K562 (cell line): ENCODE measurements around the gene SCN1A. TPM values are rescaled to one million over a fixed set of nuclear protein-coding genes. Genes with fewer than 3 reads are reported as not detected.
A peak's percentile ranks its signal among the peaks of the same experiment; 100 is the strongest.

Experiments
- ETV6 ChIP-seq, 3 experiments: fragments of 150-350 bp in 1 of 3; sonication (generic) in 1 of 3; formaldehyde crosslinking in 1 of 3; IDR thresholded peaks; 2 replicates each; pipeline versions ENCODE4 v1.6.1 to v1.8.0; 2014 to 2022; ENCODE audit warnings: borderline replicate concordance in 2 of 3, low read depth in 2 of 3, antibody characterized with exemption in 1 of 3, low read length in 1 of 3, mild to moderate bottlenecking in 1 of 3, missing genetic modification reagents in 1 of 3
- FOXA1 ChIP-seq: fragments of 450-650 bp; IDR thresholded peaks from 2 replicates; pipeline ENCODE4 v1.6.1; 2016; ENCODE audit warnings: mild to moderate bottlenecking, borderline replicate concordance
- ID3 ChIP-seq, 2 experiments: fragments of 250-450 bp in 1 of 2; fragments of 450-650 bp in 1 of 2; sonication (Bioruptor Pico) in 1 of 2; IDR thresholded peaks; 2 replicates each; pipeline versions ENCODE4 v1.6.1 to v1.8.0; 2016 to 2021; ENCODE audit warnings: mild to moderate bottlenecking in 2 of 2, moderate library complexity in 2 of 2, missing compliant biosample characterization in 1 of 2, missing genetic modification characterization in 1 of 2
- ILK ChIP-seq: fragments of 450-650 bp; IDR thresholded peaks from 2 replicates; pipeline ENCODE4 v1.6.1; 2016; ENCODE audit warnings: missing genetic modification characterization, low read depth, mild to moderate bottlenecking, missing compliant biosample characterization, moderate library complexity, borderline replicate concordance
- MGA ChIP-seq: fragments of 450-650 bp; IDR thresholded peaks from 2 replicates; pipeline ENCODE4 v1.6.1; 2016; ENCODE audit warnings: mild to moderate bottlenecking, moderate library complexity
- NCOA6 ChIP-seq: fragments of 450-650 bp; IDR thresholded peaks from 2 replicates; pipeline ENCODE4 v1.6.1; 2017; ENCODE audit warnings: mild to moderate bottlenecking
- RUNX1 ChIP-seq: sonication (generic); IDR thresholded peaks from 2 replicates; pipeline ENCODE4 v1.6.1; 2016; ENCODE audit warnings: antibody characterized with exemption, low read depth
- SIN3B ChIP-seq: fragments of 450-650 bp; IDR thresholded peaks from 2 replicates; pipeline ENCODE4 v1.6.1; 2017; ENCODE audit warnings: low read depth, mild to moderate bottlenecking, moderate library complexity
- U2AF1 ChIP-seq: fragments of 200-400 bp; formaldehyde crosslinking; optimal IDR thresholded peaks from 2 replicates; pipeline ENCODE3; 2017; ENCODE audit warnings: mild to moderate bottlenecking, low read depth, low read length, moderate library complexity
- ZBTB2 ChIP-seq: fragments of 450-650 bp; IDR thresholded peaks from 2 replicates; pipeline ENCODE4 v1.6.1; 2016; ENCODE audit warnings: antibody characterized with exemption
- ZNF12 ChIP-seq: sonication (generic); formaldehyde crosslinking; IDR thresholded peaks from 2 replicates; pipeline ENCODE4 v1.4.0; 2020; ENCODE audit warnings: mild to moderate bottlenecking, missing genetic modification reagents
- polyA plus RNA-seq, 8 experiments: library from polyadenylated mRNA; depleted of rRNA in 4 of 8; stranded (reverse) in 5 of 8; unstranded in 3 of 8; fragments of >200 nt; fragmentation: Nextera tagmentation in 2 of 8; fragmentation: Illumina TruSeq in 1 of 8; extraction: Ambion mirVana in 2 of 8; extraction: Trizol in 1 of 8; gene quantifications; 2 replicates each; pipeline versions ENCODE4 v1.2.1 to v1.2.3, GENCODE V29; 2011 to 2014; ENCODE audit warnings: inconsistent platforms in 1 of 8, missing spikeins in 1 of 8
- total RNA-seq, 7 experiments: library from RNA; depleted of rRNA in 6 of 7; stranded (reverse); fragments of >200 nt in 6 of 7; fragmentation: Illumina TruSeq in 2 of 7; extraction: Trizol in 2 of 7; gene quantifications; 2 replicates each; pipeline versions ENCODE4 v1.2.1 to v1.2.3, GENCODE V29; 2011 to 2021; ENCODE audit warnings: low replicate concordance in 1 of 7

SCN1A gene
- total and polyA plus RNA-seq, 9 of the 15 experiments (the other 6 are each of a cell fraction or from before 2014, with no cell fraction given) = not detected

GRCh38 chr2:165953655-165954606 is 173.9 kb downstream of the SCN1A start, which contains the start of gene TTC21B (continued):
- TF ChIP-seq U2AF1 (peak; percentile 46), MGA (peak; percentile 98), RUNX1 (0 out of 2 replicates have a peak, but pooled peaks have one; percentile 42), ILK (tag) (no peak), FOXA1 (no peak), SIN3B (no peak), ZNF12 (CRISPR knock-in tag) (0 out of 2 replicates have a peak, but pooled peaks have one; percentile 23), ID3 (CRISPR knock-in tag; IDR thresholded peaks at IDR 0.05) (no peak), ID3 (tag; IDR thresholded peaks at IDR 0.05) (0 out of 2 replicates have a peak, but pooled peaks have one; percentile 65), NCOA6 (no peak), ETV6 (IDR thresholded peaks at IDR 0.05; ENCODE audit: borderline replicate concordance in 1 of 2, low read depth in 2 of 2, low read length in 1 of 2) (peak in 1 of 2 experiments; percentile 60; a peak in 2 of 4 replicates), ETV6 (CRISPR knock-in tag; IDR thresholded peaks at IDR 0.05; ENCODE audit: borderline replicate concordance) (no peak; the same call in 1 of the 2 replicates), ZBTB2 (peak; percentile 77; the same call in 1 of the 2 replicates)
